Ascending aorta (tissue), 2 donors: ENCODE measurements around the gene CLK3. TPM values are rescaled to one million over a fixed set of nuclear protein-coding genes. Genes with fewer than 3 reads are reported as not detected.

Source experiments
- DNase-seq, 2 donors: peaks; one replicate each; pipeline ENCODE4 v3.0.0-alpha.2; 2019; ENCODE audit warnings: low spot score in 2 of 2
- H3K27ac ChIP-seq, 2 donors: fragments of 200-600 bp; sonication (generic); one replicate each; pipeline ENCODE4 v1.5.1; 2016 to 2017; ENCODE audit warnings: mild to moderate bottlenecking in 1 of 2
- H3K27me3 ChIP-seq: fragments of 200-600 bp; sonication (generic); one replicate; pipeline ENCODE4 v1.5.1; 2017
- H3K36me3 ChIP-seq, 2 donors: fragments of 200-600 bp; sonication (generic); one replicate each; pipeline ENCODE4 v1.5.1; 2016
- H3K4me1 ChIP-seq, 2 donors: fragments of 200-600 bp; sonication (generic); one replicate each; pipeline ENCODE4 v1.5.1; 2016 to 2017; ENCODE audit warnings: mild to moderate bottlenecking in 1 of 2
- H3K4me3 ChIP-seq, 2 donors: fragments of 200-600 bp; sonication (generic); one replicate each; pipeline ENCODE4 v1.5.1; 2016 to 2017; ENCODE audit warnings: mild to moderate bottlenecking in 1 of 2
- H3K9me3 ChIP-seq, 2 donors: fragments of 200-600 bp; sonication (generic); one replicate each; pipeline ENCODE4 v1.5.1; 2016
- intact Hi-C: fragments of 100-400 bp; cut with DNase I; formaldehyde crosslinking; loops from one replicate; pipeline ENCODE4 v1.15.1; 2023
- total RNA-seq: library from RNA; depleted of rRNA; stranded (reverse); fragments of >200 nt; gene quantifications from one replicate; pipeline ENCODE4 v1.1.0, GENCODE V29; 2016
- TF ChIP-seq, protein P1 (sequence below), 3 experiments: fragments of 200-600 bp in 2 of 3; fragments of 450-650 bp in 1 of 3; sonication (generic) in 2 of 3; IDR thresholded peaks; one replicate each; pipeline ENCODE4 v1.5.1; 2016 to 2019; ENCODE audit warnings: antibody characterized with exemption in 3 of 3, mild to moderate bottlenecking in 1 of 3, moderate library complexity in 1 of 3

The CLK3 gene
- total RNA-seq, 1 donor from 2014 or later, result 154 TPM

- Histone ChIP-seq H3K4me3 (no peak overlapping the region), H3K36me3 (peaks cover 35 to 70% of the 10 kb centered on the region in 2 donors), H3K9me3 (no peaks in the 10 kb centered on the region), H3K4me1 (no peaks in the 10 kb centered on the region), H3K27ac (no peak overlapping the region), H3K27me3 (no peaks in the 10 kb centered on the region)
- DNase-seq, result no peak
- intact Hi-C loops, result no loop called here
- TF ChIP-seq, protein P1, sequence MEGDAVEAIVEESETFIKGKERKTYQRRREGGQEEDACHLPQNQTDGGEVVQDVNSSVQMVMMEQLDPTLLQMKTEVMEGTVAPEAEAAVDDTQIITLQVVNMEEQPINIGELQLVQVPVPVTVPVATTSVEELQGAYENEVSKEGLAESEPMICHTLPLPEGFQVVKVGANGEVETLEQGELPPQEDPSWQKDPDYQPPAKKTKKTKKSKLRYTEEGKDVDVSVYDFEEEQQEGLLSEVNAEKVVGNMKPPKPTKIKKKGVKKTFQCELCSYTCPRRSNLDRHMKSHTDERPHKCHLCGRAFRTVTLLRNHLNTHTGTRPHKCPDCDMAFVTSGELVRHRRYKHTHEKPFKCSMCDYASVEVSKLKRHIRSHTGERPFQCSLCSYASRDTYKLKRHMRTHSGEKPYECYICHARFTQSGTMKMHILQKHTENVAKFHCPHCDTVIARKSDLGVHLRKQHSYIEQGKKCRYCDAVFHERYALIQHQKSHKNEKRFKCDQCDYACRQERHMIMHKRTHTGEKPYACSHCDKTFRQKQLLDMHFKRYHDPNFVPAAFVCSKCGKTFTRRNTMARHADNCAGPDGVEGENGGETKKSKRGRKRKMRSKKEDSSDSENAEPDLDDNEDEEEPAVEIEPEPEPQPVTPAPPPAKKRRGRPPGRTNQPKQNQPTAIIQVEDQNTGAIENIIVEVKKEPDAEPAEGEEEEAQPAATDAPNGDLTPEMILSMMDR (IDR thresholded peaks at IDR 0.05), result no peak
These were observed 37.1 kb upstream of the CLK3 start for GRCh38 chr15:74578496-74578994.

DNA sequence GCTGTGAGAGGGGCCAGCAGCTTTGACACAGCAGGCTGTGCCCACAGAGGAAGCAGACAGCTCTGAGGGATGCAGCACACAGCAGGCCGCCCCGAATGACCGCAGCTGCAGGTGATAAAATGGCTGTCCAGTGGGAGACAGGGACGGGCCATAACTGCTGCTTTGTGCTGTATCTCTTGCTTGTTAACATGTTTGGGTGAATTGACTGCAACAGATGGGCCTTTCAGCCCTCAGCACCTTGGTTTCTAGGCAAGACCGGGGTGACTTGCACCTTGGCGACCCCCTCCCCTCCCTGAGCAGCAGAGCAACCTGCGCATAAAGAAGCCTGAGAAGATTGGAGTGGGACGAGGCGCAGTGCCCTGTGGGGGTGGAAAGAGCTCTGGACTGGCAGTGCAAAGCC lies 36.6 kb upstream of the CLK3 start:
- no peak overlapping the region for H3K27ac ChIP-seq
- no peaks in the 10 kb centered on the region for H3K27me3 ChIP-seq
- intact Hi-C loops, result no loop called here
- no peaks in the 10 kb centered on the region for H3K4me1 ChIP-seq
- TF ChIP-seq, protein P1 (IDR thresholded peaks at IDR 0.05), result no peak
- no peaks in the 10 kb centered on the region for H3K9me3 ChIP-seq
- no peak for DNase-seq
- no peak overlapping the region for H3K4me3 ChIP-seq
- peaks cover 30 to 66% of the 10 kb centered on the region in 2 donors for H3K36me3 ChIP-seq

- TF ChIP-seq, protein P1 (IDR thresholded peaks at IDR 0.05), result no peak
- Histone ChIP-seq H3K27me3 (no peaks in the 10 kb centered on the region), H3K4me3 (no peak overlapping the region), H3K36me3 (peaks cover 20 to 57% of the 10 kb centered on the region in 2 donors), H3K27ac (no peak overlapping the region), H3K4me1 (no peaks in the 10 kb centered on the region), H3K9me3 (no peaks in the 10 kb centered on the region)
- intact Hi-C loops, result no loop called here
- DNase-seq, result no peak
These were observed 34.9 kb upstream of the CLK3 start for GRCh38 chr15:74580538-74581350.

DNA sequence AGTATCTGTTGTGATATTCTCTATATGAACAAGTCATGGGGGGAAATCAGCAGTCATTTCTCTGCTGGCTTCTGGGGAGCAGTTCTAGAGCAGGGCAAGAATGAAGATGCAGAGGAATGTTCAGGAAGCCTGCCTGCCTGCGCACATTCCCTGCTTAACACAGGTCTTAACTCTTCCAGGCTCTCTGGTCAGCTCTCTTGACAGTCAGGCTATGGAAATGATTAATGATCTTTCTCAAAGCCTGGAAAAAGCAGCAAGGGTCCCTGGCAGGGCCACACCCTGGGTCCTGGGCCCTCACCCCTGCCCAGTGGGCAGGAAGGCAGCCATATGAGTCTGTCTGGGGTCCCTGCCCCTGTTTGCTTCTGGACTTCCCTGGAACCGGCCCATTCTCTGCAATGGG lies 31.4 kb upstream of the CLK3 start:
- Histone ChIP-seq H3K4me3 (no peak overlapping the region), H3K4me1 (peaks cover 0 to 7% of the 10 kb centered on the region in 2 donors), H3K9me3 (no peaks in the 10 kb centered on the region), H3K36me3 (peaks cover 0 to 27% of the 10 kb centered on the region in 2 donors), H3K27ac (no peak overlapping the region), H3K27me3 (no peaks in the 10 kb centered on the region)
- TF ChIP-seq, protein P1 (IDR thresholded peaks at IDR 0.05), result no peak
- peak in 1 of 2 donors; percentile 33 for DNase-seq
- intact Hi-C loops, result no loop called here

DNA sequence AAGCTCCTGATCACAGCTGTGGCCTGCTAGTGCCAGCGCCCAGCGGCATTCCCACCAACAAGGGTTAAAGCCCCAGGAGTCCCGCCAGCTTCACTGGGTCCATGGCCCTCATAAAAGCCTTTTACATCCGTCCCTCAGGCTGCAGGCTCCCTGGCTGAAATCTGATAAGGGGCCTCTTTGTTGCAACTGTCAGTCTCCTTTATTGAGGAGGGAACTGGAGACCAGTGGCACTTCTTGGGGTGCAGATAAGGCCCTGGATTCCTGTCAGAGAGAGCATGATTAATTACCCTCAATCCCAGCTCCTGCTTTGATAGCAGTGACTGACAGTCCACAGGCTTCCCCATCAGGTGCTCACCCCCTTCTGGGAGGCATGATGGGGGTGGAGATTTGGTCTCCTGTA lies 30.9 kb upstream of the CLK3 start:
- TF ChIP-seq, protein P1 (IDR thresholded peaks at IDR 0.05), result no peak
- H3K4me1 ChIP-seq, result peaks cover 0 to 8% of the 10 kb centered on the region in 2 donors
- intact Hi-C loops, result no loop called here
- H3K27ac ChIP-seq, result no peak overlapping the region
- H3K4me3 ChIP-seq, result no peak overlapping the region
- DNase-seq, result peak in 1 of 2 donors; percentile 43
- no peaks in the 10 kb centered on the region for H3K9me3 ChIP-seq
- no peaks in the 10 kb centered on the region for H3K27me3 ChIP-seq
- peaks cover 0 to 24% of the 10 kb centered on the region in 2 donors for H3K36me3 ChIP-seq
